A673 (cell line): ENCODE measurements around the gene ZNF746. TPM values are rescaled to one million over a fixed set of nuclear protein-coding genes. Genes with fewer than 3 reads are reported as not detected.

Experiments used
- Bru-seq: library from RNA; stranded (reverse); fragments of 400-500 nt; gene quantifications from one replicate; lab custom pipeline; 2021; lab: Mats Ljungman, UMichigan
- BruChase-seq, 2 experiments: library from RNA; stranded (reverse); fragments of 400-500 nt; gene quantifications; one replicate each; lab custom pipeline; 2021; lab: Mats Ljungman, UMichigan
- BruUV-seq: library from RNA; stranded (reverse); fragments of 400-500 nt; replicated peaks from 2 replicates; lab custom pipeline; 2021; lab: Mats Ljungman, UMichigan
- CTCF ChIA-PET: fragments of 300-600 bp; sonication (Branson Sonifier 250); formaldehyde crosslinking; loops from one replicate; lab custom pipeline; 2022; ENCODE audit warnings: antibody characterized with exemption; lab: Charles Lee
- POLR2A ChIA-PET: fragments of 300-600 bp; sonication (Branson Sonifier 250); formaldehyde crosslinking; loops from one replicate; lab custom pipeline; 2022; ENCODE audit warnings: antibody characterized with exemption; ENCODE audit not compliant: low non-redundant PET; lab: Charles Lee
- DNase-seq: peaks from one replicate; pipeline ENCODE4 v3.0.0-alpha.2; 2015; ENCODE audit warnings: low spot score
- H3K27ac ChIP-seq: fragments of 200-600 bp; sonication (generic); 2 replicates; pipeline ENCODE4 v1.5.1; 2016; ENCODE audit warnings: mixed run types, low read depth, mild to moderate bottlenecking, mixed read lengths, antibody characterized with exemption, low read length; ENCODE audit not compliant: poor library complexity, severe bottlenecking
- H3K27me3 ChIP-seq: fragments of 200-600 bp; sonication (generic); replicated peaks from 2 replicates; pipeline ENCODE4 v1.6.1; 2017; ENCODE audit warnings: mixed run types, low read depth, mild to moderate bottlenecking, mixed read lengths, antibody characterized with exemption, low read length; ENCODE audit not compliant: insufficient read depth, poor library complexity
- H3K36me3 ChIP-seq: fragments of 200-600 bp; sonication (generic); 2 replicates; pipeline ENCODE4 v1.6.1; 2016; ENCODE audit warnings: mixed run types, mild to moderate bottlenecking, mixed read lengths, antibody characterized with exemption, low read length; ENCODE audit not compliant: insufficient read depth, poor library complexity, severe bottlenecking
- H3K4me1 ChIP-seq: fragments of 200-600 bp; sonication (generic); 2 replicates; pipeline ENCODE4 v1.6.1; 2017; ENCODE audit warnings: mixed run types, mild to moderate bottlenecking, mixed read lengths, antibody characterized with exemption, low read length; ENCODE audit not compliant: insufficient read depth, poor library complexity, severe bottlenecking
- H3K4me3 ChIP-seq: fragments of 200-600 bp; sonication (generic); 2 replicates; pipeline ENCODE4 v1.5.1; 2016; ENCODE audit warnings: low read depth, mixed run types, mild to moderate bottlenecking, mixed read lengths, low read length; ENCODE audit not compliant: poor library complexity, severe bottlenecking
- H3K9me3 ChIP-seq: fragments of 200-600 bp; sonication (generic); 2 replicates; pipeline ENCODE4 v1.6.1; 2016; ENCODE audit warnings: mixed run types, low read depth, mild to moderate bottlenecking, mixed read lengths, antibody characterized with exemption, low read length; ENCODE audit not compliant: poor library complexity, severe bottlenecking
- EZH2 ChIP-seq: fragments of 200-600 bp; sonication (generic); IDR thresholded peaks from 2 replicates; pipeline ENCODE4 v1.6.1; 2017; ENCODE audit warnings: borderline replicate concordance, low read depth, mild to moderate bottlenecking, mixed read lengths, antibody characterized with exemption, low read length; ENCODE audit not compliant: poor library complexity, severe bottlenecking
- intact Hi-C: fragments of 100-400 bp; cut with micrococcal nuclease; formaldehyde crosslinking; loops from one replicate; pipeline ENCODE4 v1.10.0; 2022; ENCODE audit not compliant: unreplicated experiment
- long read RNA-seq: library from polyadenylated mRNA; stranded (forward); transcript quantifications from one replicate; pipeline ENCODE4 v2.0.0, GENCODE V29; 2022
- total RNA-seq: library from RNA; stranded (reverse); gene quantifications from 2 replicates; pipeline ENCODE4 v1.2.3, GENCODE V29; 2021
- TF ChIP-seq, protein P1 (sequence below): fragments of 300-800, 200-600 bp; sonication (generic); conservative IDR thresholded peaks from 2 replicates; pipeline ENCODE4 v1.5.1; 2017; ENCODE audit warnings: low read depth, mild to moderate bottlenecking, antibody characterized with exemption, low read length, moderate library complexity, mixed read lengths

ZNF746 gene
- 22.5 and 24.0 TPM in 2 replicates for total RNA-seq
- percentile 84 among the genes with signal in this experiment for Bru-seq, nascent RNA
- BruChase-seq, experiment 1, labeled RNA remaining after a 2-hour chase, result percentile 85 among the genes with signal in this experiment
- BruChase-seq, experiment 2, labeled RNA remaining after a 6-hour chase, result percentile 72 among the genes with signal in this experiment
- long read RNA-seq, transcript ZNF746-205 (7 exons, 3,949 nt), result minor isoform, 9 of 49 reads
- long read RNA-seq, transcript ZNF746-201 (7 exons, 3,806 nt), result minor isoform, 5 of 49 reads
- long read RNA-seq, transcript ZNF746-202 (7 exons, 3,797 nt), result major isoform, 12 of 49 reads
- long read RNA-seq, partial matches to known transcripts, result 3 of 49 reads
- long read RNA-seq, other reads (novel, unspliced or antisense), result 20 of 49 reads

DNA sequence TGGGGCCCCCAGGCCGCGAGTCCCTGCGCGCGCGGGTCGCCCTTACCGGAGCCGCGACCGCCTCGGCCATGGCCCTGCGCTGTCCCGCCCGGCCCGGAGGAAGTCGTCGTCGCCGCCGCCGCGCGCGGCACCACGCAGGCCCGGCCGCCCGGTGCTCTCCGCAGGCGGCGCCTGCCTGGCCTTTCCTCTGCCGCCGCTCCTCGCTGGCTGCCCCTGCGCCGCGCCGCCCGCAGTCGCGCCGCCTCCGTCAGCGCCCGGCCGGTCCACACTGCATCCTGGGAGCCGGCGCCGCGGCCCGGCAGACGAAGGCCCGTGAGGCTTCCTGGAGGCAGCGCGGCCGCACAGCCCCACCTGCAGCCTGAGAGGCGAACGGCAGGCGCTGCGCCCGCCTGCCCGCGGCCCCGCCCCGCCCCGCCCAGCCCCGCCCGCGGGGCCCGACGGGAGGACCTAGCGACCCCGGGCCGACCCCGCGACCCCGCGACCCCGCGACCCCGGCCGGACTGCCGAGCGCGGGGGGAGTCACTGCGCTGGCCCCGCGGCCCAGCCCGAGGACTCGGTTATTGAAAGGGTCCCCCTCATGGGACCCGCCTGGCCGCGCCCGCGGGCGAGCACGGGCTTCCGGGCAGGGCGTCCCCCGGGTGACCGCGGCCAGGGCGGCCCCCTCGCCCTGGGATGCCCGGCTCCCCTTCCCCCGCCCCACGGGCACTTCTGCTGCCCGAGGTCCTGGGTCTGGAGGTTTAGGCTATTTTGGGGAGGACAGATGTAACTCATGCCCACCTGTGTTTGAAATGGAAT lies at the start of gene ZNF746:
TSS of gene ZNF746 (minus strand) at position 343 of the 795 bp plus-strand sequence. CDS start at position 70, 273 bp downstream.
- Histone ChIP-seq H3K9me3 (no peaks in the 10 kb centered on the region), H3K27me3 (peaks cover 24% of the 10 kb centered on the region), H3K27ac (peak within 1 kb of the TSS; percentile 76), H3K4me1 (peaks cover 12% of the 10 kb centered on the region), H3K36me3 (peaks cover 11% of the 10 kb centered on the region), H3K4me3 (peak within 1 kb of the TSS; percentile 90)
- ChIA-PET POLR2A (no interaction called here), CTCF (no interaction called here)
- DNase-seq, result peak; percentile 91
- TF ChIP-seq, protein P1, sequence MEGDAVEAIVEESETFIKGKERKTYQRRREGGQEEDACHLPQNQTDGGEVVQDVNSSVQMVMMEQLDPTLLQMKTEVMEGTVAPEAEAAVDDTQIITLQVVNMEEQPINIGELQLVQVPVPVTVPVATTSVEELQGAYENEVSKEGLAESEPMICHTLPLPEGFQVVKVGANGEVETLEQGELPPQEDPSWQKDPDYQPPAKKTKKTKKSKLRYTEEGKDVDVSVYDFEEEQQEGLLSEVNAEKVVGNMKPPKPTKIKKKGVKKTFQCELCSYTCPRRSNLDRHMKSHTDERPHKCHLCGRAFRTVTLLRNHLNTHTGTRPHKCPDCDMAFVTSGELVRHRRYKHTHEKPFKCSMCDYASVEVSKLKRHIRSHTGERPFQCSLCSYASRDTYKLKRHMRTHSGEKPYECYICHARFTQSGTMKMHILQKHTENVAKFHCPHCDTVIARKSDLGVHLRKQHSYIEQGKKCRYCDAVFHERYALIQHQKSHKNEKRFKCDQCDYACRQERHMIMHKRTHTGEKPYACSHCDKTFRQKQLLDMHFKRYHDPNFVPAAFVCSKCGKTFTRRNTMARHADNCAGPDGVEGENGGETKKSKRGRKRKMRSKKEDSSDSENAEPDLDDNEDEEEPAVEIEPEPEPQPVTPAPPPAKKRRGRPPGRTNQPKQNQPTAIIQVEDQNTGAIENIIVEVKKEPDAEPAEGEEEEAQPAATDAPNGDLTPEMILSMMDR, result peak; percentile 43
- no peak for TF ChIP-seq EZH2
- BruUV-seq, result no TSS peak
- intact Hi-C loops, result loop anchor here (5.0 kb wide), 1 partner anchor 75 kb away; no protein-coding TSS in a partner anchor

DNA sequence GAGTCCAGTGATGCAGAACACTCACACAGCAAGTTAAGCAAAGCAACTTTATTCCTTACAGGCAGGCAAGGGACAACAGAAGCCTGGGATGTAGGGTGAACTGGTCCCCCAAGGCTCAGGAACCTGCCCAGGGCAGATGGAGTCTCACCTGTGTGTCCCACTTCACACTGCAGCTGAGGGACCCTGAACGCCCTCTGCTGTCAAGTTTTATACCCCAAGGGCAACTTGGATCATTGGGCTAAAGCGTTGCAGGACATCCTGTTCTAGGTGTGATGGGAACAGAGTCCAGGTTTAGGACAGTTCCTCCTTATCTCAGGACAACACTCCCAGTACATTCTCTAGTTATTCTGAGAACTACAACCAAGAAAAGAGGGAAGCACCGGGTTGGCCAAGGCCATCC lies 49.5 kb upstream of the ZNF746 start:
- POLR2A ChIA-PET, result no interaction called here

DNA sequence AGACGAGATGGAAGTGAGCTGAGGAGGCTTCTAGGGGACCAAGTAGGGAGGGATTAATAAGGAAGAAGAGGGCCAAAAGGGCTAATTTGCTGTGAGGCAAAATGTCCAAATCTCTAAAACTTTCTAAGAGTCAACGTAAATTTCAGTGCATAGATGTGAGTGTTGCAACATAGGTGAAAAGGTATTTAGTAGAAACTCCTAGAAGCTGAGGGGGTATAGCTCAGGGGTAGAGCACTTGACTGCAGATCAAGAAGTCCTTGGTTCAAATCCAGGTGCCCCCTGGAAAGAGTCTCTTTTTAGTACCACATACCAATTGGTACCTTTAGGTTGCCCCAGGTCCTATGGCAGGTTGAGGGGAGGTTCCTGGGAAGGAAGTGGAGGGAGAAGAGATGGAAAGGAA lies 48.7 kb upstream of the ZNF746 start:
- DNase-seq, result no peak
- POLR2A ChIA-PET, result no interaction called here
- no peak overlapping the region for H3K27ac ChIP-seq
- no peak overlapping the region for H3K4me3 ChIP-seq
- H3K27me3 ChIP-seq, result no peaks in the 10 kb centered on the region
- CTCF ChIA-PET, result no interaction called here
- H3K4me1 ChIP-seq, result no peaks in the 10 kb centered on the region
- peaks cover 32% of the 10 kb centered on the region for H3K36me3 ChIP-seq
- intact Hi-C loops, result no loop called here
- TF ChIP-seq, protein P1, result no peak
- BruUV-seq, result no TSS peak
- peaks cover 3% of the 10 kb centered on the region for H3K9me3 ChIP-seq

More for the DNA sequence above, 49.5 kb upstream of the ZNF746 start:
- Histone ChIP-seq H3K36me3 (peaks cover 38% of the 10 kb centered on the region), H3K9me3 (no peaks in the 10 kb centered on the region), H3K4me3 (no peak overlapping the region), H3K27ac (no peak overlapping the region), H3K27me3 (no peaks in the 10 kb centered on the region), H3K4me1 (no peaks in the 10 kb centered on the region)
- DNase-seq, result no peak
- CTCF ChIA-PET, result no interaction called here
- no TSS peak for BruUV-seq
- intact Hi-C loops, result no loop called here
- TF ChIP-seq EZH2, result no peak
